ENCODE measurements around the gene TASL.

GRCh38 chrX:30573125-30573524, 4.4 kb downstream of the TASL start:
- no peak for TF ChIP-seq CTCF (conservative IDR thresholded peaks at IDR 0.05 in 1 of 2, IDR thresholded peaks at IDR 0.05 in 1 of 2; ENCODE audit: extremely low read depth in 1 of 2, insufficient read depth in 1 of 2, low read depth in 1 of 2, low read length in 2 of 2)
- TF ChIP-seq EZH2 (IDR thresholded peaks at IDR 0.05; ENCODE audit: borderline replicate concordance, low read length), result no peak

Measured in mammary epithelial cell (primary cell).